CD4-positive, alpha-beta T cell treated with Interleukin-17A for 4 hours (primary cell): ENCODE measurements around the gene ITIH4.

Experiments used
- DNase-seq: peaks from one replicate; pipeline ENCODE4 v3.0.0-alpha.2; 2020; ENCODE audit warnings: mixed read lengths

ITIH4 gene

DNA sequence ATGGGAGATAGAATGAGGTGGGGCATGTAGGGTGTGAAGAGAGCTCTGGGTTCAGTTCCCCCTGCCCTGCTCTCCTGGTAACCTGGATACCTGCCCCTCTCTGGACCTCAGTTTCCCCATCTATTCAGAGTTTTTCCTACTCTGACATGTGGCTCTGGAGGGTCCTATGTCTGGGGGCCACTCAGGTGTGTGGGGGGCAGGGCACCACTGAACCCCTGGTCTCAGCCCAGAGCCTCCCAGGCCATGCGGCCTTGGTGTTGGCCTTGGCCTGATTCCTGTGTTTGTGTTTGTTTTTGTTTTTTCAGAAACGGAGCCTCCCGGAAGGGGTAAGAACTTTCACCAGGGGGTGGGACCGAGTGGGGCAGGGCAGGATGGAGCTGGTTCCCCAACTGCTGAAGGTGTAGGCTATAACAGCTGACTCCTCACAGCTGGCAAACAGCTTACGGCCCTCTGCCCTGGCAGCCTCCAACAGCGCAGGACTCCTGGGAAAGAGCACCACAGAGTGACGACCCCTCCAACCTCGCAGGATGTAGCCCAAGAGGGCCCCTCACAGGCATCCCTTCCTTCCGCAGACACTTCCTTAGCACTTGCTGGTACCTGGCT, 35.1 kb downstream of the ITIH4 start:
- no peak for DNase-seq

DNA sequence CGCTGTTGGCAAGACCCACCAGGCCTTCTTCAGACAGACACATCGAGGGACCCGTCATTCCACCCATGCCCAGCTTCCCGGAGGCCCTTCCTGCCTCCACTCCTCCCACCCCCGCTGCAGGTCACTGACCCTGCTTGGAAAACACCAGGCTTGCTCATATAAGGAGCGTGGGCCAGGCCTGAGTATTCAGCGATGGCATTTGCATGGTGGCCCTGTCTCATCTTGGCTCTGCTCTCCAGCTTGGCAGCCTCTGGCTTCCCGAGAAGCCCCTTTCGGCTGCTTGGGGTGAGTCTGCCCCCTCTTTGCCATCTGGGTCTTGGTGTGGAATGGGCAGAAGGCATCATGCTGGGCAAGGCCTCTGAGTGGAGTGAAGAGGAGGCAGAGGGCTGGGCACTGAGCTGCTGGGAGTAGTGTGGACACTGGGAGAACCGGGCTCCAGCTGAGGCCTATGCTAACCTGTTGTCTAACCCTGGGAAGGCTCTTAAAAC, 35.8 kb downstream of the ITIH4 start, which contains the start of gene ITIH3:
ITIH3 (plus strand) TSS at position 185 of the 488 bp plus-strand sequence; CDS start at position 193, 8 bp downstream.
- no peak for DNase-seq

DNA sequence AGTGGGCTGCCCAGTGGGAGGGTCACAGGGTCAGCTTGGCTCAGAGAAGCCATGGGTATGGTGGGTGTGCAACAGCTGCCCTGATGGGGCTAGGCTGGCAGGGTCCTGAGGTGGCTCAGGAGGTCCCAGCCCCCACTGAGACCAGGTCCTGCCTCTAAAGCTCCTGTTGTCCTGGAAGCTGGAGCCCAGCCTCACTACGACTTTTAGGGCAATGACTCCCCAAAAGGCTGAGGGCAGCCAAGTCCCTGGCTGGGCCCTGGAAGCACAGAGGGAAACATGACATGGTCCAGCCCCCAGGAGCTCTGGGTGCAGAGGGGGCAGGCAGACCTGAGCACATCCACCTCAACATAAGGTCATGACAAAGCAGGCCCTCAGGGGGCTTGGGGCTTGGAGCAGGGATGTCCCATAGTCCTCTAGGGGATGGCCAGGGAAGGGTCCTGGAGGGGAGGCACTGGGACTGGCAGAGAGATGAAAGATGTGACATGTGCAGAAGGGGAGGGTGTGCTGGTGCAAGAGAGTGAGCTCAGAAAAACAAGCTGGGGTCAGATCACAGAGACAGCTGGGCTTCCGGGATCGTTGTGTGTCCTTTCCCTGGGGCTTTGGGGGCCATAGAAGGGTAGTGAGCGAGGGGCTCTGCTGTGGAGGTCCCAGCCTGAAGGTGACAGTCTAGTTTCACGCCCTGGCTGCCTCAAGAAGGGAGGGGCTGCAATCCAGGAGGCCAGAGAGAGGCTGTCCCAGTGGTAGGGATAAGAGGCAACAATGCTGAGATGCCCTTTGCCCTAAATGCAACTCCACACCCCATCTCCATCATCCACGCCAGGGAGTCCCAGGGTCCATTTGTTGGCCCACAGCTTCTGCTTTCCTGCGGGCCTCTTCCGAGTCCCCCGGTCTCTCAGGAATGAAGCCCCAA, 36.5 kb downstream of the ITIH4 start:
- DNase-seq = no peak

DNA sequence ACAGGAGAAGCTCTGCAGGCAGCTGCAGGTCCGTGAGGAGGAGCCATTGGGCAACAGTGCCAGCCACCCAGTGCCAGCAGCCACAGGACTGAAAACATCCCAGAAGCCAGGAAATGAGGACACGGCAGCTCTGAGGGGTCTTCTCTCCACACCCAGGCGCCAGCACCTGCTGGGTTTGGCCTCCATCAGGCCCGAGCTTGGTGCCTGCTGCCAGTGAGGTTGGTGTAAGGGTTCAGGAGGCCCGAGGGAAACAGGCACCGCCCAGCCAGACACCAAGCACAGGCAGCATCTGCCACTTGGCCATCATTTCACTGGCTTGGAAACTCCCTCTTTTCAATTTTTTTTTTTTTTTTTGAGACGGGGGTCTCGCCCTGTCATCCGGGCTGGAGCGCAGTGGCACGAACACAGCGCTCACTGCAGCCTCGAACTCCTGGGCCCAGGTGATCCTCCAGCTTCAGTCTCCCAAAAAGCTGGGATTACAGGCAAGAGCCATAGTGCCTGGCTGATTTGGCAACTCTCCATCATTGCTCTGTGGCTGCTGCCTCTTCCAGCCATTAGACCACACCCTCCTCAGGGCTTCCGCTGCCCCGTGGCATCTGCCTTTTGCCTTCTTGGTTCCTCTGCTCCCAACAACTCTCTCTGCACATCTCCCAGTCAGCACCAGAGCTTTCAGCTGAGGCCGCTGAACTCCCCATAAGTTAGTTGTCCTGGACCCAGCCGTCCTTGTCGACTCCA, 37.3 kb downstream of the ITIH4 start:
- no peak for DNase-seq

DNA sequence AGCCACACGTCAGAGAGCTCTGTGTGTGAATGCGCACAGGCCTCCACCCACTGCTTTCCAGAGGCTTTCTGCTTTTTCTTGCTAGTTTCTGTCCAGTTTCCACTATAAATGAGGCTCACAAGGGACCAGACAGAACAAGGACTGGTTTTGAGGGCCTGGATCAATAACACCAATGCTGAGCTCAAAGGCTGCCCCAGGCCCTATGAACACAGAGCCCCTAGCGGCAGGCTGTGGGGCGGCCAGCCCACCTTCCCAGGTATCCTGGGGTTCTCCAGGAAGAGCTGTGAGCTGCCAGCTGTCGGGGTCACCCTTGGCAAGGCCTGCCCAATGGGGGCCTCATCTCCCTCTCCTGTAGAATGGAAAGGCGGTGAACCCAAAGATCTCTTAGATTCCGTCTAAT, 38.1 kb downstream of the ITIH4 start:
- no peak for DNase-seq

DNA sequence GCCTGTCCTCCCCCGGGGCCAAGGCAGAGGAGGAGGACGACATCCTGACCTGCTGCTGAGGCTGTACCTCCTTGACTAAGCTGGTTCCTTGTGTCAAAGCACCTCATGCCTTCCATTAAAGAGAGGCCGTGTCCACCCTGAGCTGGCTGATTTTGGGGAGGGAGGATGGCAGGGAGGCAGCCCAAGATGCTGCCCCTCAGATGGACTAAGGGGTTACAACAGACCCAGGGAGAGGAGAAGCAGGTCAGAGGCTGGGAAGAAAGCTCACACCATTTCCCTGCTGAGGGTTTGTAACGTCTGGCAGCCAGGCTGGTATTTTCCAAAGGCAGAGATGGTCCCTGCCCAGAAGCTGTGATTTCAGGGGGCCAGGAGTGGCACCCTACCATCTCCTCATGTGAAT, 38.5 kb downstream of the ITIH4 start:
- DNase-seq = no peak

DNA sequence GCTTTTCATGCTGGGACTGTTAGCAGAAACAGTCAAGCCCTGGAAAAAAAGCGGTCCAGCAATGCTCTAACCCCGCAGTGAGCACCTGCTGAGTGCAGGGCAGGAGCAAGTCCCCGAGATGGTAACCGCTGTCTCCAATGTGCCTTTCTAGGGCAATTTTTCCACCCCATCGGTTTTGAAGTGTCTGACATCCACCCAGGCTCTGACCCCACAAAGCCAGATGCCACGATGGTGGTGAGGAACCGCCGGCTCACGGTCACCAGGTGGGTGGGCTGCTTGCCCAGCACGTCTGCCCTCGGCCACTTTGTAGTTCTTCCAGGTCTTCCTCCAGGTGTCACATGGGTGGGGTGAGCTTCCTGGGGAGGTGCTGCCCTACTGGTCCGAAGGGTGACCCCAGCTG, 39.1 kb downstream of the ITIH4 start:
- DNase-seq = no peak

DNA sequence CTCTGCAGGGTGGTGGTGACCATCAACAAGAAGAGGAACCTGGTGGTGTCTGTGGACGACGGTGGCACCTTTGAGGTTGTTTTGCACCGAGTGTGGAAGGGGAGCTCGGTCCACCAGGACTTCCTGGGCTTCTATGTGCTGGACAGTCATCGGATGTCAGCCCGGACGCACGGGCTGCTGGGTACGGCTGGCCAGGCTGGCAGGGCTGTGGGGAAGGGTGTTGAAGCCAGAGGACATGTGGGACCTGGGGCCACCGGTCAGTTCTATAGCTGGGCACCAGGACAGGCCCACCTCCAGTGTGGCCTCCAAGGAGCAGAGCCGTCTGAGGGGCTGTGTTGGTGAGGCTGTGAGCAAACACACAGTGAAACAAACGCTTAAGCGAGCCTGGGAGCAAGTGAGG, 39.7 kb downstream of the ITIH4 start:
- no peak for DNase-seq

DNA sequence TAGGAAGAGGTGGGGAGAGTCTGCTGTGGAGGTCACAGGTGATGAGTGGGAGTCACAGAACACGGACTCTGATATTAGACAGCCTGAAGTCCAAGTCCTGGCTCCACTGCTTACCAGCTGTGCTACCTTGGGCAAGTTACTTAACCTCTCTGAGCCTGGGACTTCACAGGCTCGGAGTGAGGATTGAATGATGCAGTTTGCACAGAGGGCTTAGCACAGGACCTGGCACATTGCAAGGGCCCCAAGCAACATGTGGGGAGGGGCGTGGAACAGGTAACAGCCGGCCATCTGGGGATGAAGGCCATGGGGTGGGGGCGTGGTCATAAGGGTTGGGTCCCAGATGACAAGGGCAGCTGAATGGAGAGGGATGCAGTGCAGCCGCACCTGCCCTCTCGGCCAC, 40.1 kb downstream of the ITIH4 start:
- no peak for DNase-seq

DNA sequence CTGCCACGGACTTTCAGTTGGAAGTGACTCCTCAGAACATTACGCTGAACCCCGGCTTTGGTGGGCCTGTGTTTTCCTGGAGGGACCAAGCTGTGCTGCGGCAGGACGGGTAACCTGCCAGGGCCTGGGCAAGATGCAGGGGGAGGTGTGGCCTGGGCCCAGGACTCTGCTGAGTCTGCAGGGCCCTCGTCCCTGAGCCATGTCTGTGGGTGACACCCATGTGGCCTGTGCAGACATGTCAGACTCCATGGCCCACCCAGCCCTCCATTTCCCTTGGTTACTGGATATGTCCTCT, 40.8 kb downstream of the ITIH4 start:
- DNase-seq = no peak

DNA sequence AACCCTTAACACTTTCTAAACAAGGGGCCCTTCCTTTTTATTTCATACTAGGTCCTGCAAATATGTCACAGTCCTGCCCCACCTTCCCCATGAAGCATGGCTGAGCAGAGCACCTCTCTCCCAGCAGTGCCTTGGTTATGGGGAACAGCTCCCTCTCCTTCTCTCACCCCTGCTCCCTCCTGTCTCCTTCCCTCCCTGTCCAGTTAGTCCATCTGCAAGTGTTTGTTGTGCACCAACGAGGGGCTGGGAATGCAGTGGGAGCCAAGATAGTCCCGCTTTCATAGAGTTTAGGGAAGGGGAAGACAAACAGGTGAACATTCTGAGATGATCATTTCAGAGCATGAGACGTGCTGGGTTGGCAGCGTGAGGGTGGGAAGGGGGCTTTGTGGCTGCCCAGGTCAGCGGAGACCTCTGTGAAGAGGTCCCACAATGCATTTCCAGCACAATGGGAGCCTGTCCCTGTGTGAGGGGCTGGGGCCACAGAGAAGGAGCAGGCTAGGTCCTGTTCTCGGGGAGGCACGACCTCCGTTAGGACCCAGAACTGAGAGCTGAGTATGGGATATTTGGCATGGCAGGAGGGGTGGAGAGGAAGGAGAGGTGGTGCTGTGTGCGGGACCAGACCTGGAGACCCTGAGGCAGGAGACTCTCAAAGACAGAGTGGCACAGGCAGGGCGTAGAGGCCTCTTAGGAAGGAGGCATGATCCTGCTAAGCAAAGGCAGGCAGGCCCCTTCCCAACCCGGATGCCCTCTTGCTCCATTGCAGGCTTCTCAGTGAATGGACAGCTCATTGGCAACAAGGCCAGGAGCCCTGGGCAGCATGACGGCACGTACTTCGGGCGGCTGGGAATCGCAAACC, 41.4 kb downstream of the ITIH4 start:
- DNase-seq = no peak

DNA sequence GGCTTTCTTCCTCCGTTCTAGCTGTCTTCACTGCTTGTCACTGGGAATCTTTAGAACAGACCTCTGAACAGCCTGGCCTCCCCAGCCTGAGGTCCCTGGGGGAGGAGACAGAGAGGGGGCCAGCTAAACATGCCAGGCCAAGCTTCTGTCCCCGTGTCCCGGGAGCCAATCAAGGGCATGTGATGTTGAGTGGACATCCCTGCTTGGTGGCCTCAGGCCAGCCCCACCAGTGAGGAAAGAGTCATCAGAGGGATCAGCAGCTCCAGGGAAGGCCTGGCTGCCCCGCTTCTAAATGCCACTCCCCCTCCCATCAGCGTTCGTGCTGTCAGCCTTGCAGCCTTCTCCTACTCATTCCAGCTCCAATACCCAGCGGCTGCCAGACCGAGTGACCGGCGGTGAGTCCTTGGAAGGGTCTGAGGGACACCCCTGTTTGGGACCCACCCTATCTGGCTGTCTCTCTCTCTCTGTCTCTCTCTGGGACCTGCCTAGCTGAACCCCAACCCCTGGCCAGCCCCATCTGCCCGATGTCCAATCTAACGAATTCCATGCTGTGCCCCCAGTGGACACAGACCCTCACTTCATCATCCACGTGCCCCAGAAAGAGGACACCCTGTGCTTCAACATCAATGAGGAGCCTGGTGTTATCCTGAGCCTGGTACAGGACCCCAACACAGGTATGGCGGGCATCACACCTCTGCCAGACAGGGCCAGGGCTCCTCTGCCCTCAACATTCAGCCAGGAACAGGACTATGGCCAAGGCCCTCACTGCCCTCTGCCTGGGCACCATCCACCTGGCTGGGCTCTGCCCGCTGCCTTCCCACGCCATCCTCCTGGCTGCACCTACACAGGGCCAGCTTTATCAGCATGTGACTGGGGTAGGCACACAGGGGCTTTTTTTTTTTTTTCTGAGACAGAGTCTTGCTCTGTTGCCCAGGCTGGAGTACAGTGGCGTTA, 42.5 kb downstream of the ITIH4 start:
- DNase-seq = no peak

DNA sequence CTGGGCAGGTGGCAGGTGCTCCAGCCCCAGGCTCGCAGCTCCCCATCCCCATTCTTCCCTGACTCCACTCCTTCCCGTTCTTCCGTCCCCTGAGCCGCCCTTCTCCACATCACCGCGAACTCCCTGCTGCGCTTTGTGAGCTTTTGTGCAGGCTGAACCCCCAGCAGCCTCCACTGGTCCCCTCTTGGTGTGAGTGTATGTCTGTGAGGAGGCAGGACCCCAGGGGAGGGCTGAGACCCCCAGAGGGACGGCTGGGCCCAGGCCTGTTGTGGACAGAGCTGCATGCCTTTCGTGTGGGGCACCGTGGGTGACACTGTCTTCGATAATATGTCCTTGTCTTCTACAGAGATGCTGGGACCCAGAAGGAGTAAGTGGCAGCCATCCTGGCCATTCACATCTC, 43.2 kb downstream of the ITIH4 start:
- DNase-seq = no peak

DNA sequence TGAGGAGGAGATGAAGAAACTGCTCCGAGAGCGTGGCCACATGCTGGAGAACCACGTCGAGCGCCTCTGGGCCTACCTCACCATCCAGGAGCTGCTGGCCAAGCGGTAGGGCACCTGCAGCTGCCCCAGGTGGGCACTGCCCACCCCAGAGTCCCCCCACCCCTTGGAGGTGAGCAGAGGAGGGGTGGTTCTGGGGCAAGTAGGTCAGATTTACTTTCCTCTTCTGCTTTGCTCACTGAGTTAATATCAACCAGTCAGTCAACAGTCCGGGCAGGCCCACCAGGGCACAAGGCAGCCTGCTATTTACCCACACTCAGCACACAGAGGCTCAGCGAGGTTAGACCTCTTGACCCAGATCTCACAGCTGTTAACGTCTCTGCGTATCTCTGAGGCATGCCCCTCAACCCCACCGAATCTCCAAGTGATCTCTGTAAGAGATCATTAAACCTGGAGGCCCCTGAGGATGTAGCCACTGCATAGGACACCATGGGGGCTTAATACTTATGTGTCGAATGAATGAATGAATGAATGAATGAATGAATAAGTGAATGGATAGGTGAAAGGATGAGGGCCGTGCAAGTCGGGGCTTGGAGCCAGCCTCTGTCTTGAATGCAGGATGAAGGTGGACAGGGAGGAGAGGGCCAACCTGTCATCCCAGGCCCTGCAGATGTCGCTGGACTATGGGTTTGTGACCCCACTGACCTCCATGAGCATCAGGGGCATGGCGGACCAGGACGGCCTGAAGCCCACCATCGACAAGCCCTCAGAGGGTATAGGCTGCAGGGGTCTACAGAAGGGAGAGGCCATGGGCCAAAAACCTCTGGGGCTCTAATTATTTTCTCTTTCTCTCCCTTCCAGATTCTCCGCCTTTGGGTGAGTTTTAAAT, 43.9 kb downstream of the ITIH4 start:
- no peak for DNase-seq

DNA sequence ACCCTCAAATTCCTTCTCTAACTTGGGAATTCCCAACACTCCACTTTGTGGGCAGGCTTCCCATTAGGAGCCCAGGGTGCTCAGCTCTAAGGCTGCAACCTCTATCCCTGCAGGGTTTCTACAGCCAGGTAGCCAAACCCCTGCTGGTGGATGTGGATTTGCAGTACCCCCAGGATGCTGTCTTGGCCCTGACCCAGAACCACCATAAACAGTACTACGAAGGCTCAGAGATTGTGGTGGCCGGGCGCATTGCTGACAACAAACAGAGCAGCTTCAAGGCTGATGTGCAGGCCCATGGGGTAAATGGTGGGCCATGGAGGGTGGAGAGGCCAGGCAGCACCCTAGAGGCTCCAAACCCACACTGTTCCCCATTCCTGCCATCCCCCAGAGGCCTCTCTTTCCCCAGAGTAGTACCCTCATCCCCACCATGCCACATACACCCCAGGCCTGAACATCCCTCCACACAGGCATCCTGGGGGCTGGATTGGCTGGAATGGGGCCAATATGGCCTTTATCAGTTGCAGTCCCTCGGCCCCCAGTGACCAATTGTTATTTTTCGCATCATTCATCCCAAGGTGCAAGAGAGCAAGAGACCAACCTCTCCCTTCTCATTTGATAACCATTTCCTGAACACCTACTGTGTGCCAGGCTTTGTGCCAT, 45.4 kb downstream of the ITIH4 start:
- no peak for DNase-seq

DNA sequence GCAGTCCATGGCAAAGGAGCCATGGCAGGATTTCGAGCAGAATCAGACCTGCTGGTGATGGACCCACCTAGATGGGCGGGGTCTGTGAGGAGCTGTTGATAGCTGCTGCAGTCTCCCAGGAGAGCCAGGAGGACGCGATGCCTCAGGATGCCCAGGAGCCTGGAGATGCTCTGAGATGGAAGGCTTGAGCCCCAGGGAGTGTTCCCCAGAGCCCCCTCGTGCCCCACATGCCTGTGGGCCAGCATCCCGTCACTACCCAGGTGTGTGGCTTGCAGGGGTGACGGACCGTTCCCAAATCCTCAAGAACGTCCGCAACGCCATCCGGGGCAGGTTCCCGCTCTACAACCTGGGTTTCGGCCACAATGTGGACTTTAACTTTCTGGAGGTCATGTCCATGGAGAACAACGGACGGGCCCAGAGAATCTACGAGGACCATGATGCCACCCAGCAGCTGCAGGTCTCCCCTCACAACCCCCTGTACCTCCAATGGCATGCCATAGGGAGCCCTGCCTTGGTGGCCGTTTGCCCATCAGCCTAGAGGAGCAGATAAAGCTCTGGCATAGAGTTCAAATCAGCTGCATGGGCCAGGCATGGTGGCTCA, 46.4 kb downstream of the ITIH4 start:
- no peak for DNase-seq

DNA sequence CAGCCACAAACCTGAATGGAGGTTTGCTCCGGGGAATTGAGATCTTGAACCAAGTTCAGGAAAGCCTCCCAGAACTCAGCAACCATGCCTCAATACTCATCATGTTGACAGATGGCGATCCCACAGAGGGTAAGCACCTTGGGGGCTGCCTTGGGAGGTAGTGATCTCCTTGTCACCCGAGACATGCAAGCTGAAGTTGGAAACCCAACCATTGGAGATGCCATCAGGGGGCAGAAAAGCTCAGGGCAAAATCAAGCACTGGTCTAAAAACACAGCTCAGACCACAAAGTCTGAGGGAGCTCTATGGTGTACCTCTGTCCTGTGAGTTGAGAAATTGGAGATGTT, 47.3 kb downstream of the ITIH4 start:
- no peak for DNase-seq

DNA sequence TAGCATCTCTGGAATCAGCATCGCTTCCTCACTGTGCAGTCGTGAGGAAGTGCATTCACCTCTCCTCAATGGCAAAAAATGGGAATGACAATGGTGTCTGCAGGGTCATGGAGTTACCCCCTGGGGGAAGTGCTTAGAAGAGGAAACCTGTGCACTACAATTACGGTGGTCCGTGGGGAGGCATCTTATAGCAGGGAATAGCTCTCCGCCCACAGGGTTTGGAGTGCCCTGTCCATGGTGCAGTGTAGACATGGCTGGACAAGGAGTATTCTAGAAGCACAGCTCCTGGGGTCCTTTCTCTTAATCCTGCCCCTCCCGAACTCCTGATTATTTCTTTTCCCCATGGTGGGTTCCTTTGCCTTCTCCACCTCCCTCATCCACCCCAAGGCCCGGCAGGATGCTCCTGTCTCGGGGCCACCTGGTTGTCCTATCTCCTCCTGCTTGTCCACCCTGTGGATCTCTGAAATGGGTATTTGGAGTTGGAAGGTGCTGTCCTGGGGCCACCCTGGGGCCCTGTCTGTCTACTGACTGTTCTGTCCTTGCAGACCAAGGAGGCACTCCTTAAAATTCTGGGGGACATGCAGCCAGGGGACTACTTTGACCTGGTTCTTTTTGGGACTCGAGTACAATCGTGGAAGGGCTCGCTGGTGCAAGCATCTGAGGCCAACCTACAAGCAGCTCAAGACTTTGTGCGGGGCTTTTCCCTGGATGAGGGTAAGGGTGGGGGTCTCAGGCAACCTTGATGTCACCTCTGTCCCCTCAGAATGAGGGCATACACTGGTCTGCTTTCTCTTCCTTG, 47.9 kb downstream of the ITIH4 start:
- DNase-seq = no peak

DNA sequence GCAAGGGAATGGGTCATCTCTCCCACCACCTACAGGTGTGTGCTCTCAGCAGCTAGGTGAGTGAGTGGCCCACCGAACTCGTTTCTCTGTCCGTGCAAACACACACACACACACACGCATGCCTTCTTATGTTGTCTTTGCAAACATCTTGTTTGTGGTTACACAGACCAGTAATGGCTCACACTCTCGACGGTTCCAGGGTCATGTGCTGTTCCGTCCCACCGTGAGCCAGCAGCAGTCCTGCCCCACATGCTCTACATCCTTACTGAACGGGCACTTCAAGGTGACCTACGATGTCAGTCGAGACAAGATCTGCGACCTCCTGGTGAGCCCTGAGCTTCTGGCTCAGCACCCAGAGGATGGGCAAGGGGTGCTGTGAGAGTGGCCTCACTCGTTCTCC, 48.7 kb downstream of the ITIH4 start:
- DNase-seq = no peak
